ENCODE measurements around the gene ATP11A.

Gene ATP11A

DNA sequence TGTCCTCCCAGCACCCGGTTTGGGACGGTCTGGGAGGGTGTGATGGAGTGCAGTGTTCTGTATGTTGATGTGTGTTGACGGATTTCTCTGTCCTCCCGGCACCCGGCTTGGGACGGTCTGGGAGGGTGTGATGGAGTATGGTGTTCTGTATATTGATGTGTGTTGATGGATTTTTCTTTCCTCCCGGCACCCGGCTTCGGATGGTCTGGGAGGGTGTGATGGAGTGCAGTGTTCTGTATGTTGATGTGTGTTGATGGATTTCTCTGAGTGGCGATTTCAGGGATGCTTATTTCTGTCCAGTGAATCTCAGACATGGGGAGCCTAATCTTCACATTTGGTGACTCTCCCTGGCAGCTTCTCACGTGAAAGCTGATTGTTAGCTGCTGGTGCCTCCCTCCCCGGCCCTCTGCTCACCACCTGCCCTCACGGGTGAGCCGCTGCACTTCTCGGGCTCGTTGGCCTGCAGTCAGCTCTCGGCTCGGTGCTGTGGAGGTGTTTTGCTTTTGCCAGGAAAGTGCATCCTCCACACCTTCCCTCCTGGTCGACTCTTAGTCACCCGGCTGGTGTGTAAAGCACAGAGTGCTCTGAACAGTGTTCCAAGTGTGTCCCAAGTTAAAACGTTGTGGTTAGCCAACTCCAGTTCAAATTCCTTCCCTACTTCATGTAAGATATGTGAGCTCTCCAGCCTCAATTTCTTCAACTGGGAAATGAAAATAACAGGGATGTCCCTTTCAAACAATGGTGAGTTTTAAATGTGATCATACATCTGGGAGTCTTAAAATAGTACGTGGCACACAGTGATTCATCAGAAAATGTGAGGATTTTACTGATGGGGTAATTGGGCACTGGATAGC lies 54.6 kb downstream of the ATP11A start:
- no peak for DNase-seq

DNA sequence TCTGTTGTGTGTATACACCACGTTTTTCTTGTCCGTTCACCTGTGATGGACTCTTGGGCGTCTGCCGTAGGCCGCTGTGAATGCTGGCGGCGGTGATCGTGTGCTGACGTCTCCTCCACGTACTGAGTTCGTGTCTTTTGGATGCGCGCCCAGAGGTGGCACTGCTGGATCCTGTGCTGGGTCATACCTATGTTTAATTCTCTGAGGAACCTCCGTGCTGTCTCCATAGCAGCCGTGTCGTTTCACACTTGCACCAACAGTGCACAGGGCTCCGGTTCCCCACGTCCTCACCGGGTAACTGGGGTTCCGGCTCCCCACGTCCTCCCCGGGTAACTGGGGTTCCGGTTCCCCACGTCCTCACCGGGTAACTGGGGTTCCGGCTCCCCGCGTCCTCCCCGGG lies 56.2 kb downstream of the ATP11A start:
- no peak for DNase-seq

DNA sequence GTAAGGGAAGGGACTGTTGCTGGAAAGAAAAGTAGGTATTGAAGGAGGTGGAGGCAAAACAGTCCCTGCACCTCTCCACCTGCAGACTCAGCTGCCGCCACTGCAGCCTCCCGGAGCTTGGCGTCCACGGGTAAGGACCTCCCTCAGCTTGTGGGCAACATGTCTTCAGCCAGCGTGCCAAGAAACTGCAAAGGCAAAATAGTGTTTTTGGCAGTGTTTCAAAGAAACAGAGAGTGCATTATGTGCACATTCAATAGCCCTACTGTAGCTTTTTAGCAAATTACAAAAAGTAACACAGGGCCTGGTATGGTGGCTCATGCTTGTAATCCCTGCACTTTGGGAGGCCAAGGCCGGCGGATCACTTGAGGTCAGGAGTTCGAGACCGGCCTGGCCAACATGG lies 57.4 kb downstream of the ATP11A start:
- no peak for DNase-seq

DNA sequence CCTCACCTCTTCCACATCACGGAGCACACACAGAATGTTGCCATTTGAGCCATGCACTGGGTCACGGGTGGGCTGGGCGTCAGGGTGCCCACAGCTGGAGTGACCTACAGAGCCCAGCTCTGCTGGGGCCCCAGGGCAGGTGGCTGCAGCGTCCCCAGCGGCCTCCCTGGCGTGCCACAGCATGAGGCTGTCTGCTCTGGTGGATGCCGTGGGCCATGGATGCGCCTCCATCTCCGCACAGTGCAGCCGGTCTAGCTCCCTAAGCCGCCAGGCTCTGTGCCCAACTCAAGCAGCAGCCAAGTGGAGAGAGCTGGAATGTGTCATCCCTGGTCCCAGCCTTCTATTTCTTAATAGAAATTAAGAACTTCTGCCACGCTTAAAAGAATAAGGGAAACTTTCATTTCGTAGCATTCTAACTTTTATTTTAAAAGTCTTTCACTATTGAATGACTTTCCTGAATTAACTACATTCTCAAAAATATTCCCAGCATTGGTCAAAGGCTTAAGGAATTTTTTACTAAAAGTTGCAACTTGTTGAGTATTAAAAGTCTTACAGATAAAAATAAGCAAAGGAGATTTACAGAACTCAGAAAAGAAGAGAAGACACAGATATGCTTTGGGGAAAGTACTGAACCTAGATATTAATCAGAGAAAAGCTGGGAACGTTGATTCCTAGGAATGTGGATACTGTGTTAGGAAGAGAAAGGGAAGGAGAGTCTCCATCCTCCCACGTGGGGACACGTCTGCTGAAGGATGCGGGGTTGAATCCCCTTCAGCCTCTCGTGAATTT lies 59.3 kb downstream of the ATP11A start:
- DNase-seq = no peak

DNA sequence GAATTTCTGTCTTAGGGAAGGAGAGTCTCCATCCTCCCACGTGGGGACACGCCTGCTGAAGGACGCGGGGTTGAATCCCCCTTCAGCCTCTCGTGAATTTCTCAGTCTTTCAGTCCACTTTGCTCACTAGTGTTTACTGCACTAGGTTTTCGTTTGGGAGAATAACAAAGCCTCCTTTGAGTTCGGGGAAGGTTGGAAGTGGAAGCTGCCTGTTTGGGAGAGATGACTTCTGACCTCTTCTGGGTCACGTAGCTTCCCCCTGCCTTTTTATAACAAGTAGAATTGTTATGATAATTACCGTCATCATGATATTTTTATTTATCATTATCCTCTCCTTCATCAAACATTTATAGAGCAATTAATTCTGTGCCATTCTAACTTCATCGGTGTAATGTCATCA lies 60.7 kb downstream of the ATP11A start:
- no peak for DNase-seq

DNA sequence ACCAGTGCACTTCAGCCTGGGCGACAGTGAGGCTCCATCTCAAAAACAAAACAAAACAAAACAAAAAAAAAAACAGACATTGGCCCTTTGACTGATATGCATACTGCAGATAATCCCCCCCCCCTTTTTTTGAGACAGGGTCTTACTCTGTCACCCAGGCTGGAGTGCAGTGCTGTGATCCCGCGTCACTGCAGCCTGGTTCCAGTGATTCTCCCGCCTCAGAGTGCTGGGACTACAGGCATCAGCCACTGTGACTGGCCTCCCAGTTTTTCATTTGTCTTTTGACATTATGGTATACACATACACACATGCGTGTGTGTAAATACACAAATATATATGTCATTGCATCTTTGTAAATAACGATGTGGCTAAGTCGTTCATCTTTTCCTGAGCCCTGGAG lies 61.8 kb downstream of the ATP11A start:
- DNase-seq = no peak

DNA sequence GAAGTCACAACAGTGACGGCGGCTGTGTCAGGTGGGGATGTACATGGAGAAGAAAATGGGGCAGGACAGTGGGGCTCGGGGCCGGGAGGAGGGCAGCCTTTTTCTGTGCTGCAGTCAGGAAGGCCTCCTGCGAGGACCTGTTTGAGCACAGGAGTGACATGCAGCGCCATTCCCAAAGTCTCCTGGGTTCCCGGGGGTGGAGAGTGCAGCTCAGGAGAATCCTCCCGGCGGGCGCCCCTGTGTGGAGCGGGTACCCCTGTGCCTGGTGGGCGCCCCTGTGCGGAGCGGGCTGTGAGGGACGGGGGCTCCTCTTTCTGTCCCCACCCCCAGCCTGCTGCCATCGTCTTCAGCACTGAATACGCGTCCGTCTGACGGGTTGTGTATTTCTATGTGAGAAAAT lies 62.4 kb downstream of the ATP11A start:
- no peak for DNase-seq

DNA sequence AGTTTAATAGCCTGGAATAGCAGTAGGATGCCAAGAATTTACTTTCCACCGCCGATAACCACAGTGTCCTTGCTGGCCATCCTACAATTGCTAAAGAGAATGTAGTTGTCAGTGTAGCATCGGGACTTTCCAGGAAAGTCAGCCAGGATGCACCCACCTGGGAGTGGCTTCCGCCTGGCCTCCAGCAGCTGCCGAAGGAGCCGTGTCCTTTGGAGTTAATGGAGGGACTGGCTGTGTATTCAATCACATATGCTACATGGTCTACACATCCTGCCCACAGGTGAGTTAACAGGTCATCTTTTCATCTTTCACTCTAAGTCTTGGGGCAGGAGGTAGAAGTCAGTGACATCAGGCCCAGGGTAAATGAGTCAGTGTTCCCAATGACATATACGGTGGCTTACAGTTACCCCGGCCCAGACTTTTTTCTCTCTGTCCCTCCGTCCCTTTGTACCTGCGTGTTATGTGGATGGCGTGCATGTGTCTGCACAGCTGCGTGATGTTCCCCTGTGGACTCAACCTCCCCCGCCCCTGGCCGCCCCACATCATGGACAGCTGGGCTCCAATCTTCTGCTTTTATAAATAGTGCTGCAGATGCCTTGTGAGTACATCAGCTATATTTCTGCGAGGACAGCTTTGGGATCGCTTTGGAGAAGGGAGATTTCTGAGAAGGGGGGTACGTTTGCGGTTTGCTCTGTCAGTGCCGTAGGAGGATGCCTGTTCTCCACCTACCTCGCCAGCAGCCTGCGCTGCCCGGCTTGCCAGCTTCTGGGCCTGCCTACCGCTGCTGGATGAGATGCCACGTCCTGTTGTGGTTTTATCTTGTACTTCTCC lies 63.1 kb downstream of the ATP11A start:
- peak in 1 of 5 experiments; percentile 50 for DNase-seq

DNA sequence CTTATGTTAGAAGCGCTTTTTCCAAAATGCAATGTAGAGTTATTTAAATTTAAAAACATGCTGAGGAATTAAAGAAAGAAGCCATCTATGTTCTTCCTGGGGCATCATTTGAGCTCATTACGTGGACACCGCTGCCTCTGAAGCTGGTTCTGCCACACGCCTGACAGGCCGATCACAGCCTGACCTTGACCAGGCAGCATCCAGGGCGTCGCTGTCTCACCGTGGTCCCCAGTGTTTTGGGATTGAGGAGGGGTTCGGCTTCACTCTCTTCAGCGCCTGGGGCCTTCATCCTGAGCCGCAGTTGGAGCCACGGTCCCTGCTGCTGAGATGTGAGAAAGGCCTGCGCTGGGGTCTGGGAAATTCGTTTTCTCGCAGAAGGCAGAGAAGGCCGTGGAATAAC lies 64.0 kb downstream of the ATP11A start:
- DNase-seq = no peak

DNA sequence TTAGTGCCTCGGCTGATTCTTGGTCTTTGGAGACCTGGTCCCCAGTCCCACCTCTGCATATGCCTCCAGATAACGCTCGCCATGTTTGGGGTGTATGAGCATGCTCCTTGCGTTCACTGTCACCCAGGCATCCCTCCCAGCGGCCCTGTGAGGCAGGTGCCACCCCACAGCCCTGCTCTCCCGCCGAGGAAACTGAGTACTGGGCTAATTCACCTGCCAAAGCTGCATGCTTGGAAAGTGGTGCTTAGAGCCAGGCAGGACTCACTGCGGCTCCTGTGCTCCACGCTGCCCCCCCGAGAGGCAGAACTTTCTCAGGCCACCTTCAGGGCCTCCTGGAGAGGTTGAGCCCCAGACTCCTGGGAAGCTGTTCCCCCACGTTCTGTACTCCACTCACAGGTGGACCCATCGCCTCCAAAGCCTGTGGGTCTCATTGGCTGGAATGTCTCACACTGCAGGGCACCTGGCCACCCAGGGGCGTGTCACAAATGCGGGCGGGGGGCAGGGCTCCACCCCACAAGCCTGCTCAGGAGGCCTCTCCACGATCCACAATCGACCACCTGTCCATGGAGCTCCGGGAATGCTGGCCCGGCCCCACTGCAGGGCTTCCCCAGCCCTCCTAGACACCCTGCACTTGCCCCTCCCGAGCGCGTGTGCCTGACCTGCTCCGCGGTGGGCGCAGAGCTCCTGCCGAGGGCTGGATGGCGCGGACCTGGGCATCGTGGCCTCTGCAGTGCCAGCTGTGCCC lies 64.6 kb downstream of the ATP11A start:
- DNase-seq = no peak

DNA sequence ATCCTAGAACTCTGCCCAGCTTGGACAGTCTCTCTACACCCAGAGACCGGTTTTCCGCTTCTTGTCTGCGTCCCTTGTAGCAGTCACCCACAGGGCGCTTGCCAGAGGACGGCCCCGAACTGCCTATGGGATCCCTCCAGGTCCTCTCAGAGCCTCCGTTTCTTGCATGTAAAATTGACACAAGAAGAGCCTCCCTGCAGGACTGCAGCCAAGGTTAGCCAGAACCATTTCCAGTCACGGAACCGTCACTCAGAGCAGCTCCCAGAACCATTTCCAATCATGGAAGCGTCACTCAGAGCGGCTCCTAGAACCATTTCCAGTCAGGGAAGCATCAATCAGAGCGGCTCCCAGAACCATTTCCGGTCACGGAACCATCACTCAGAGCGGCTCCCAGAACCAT lies 65.5 kb downstream of the ATP11A start:
- DNase-seq = no peak

DNA sequence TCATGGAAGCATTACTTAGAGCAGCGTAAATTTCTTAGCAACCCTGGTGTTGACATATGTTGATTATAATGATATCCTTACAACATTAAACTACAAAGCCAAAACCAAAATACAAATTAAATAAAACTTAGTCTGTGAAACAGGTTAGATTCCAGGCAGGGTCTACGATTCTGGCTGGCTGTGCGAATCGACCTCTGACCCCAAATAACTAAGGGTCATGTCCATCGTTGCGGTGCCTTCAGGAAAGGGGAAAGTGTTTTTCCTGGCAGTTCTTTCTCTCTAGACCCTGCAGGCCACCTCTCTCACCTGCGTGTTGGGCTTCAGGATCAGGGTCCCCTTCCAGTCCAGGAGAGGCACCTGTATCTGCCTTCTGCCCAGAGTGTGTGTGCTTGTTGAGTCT lies 66.2 kb downstream of the ATP11A start:
- DNase-seq = no peak

DNA sequence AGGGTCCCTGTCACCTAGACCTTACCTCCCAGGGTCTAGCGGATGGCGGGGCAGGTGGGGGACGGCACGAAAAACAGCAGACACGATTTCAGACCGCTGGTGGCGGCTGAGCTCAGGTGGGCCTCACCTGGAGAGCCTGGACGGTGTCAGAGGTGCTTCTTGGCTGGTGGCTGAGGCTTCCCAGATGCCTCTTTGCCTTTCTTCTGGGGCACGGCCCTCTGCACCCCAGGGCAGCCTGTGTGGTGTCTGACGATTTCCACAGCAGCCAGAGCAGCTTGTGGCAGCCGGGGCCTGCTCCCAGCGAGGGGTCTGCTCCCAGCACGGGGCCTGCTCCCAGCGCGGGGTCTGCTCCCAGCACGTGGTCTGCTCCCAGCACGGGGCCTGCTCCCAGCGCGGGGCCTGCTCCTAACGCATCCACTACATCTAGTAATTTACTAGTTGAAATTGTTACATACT lies 66.7 kb downstream of the ATP11A start:
- DNase-seq = no peak

DNA sequence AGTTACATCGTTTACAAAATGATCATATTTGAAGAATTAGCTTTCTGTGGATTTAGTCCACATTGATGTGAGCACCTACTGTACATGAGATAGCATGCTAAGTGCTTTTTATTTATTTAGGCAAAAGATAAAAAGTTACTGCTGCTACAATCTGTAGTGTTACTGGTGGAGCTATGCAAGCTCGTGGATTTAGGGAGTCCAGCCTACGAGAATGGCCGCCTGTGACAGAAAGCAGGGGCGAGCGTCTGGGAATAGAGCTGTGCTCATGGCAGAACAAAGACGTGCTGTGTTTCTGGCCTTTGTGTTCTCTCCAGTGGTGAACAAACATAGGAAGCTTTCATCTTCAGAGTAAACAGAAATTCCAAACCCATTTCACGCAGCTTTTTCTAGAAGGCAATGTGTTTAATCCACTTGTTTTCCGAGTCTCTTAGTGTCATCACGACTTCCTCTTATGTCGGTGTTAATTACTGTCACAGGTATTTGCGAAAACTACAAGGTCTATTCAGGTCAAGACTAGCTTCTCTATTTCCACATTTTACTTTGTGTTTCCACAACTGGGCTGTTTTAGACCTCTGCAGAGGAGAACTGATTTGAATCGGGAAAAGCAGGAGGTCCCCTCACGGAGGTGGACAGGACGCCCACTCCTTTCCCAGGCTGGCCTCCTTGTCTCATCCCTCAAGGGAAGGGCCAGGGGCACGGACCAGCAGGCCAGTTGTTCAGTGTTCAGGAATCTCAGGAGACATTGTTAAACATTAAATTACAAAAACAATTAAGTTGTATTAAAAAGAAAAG lies 67.3 kb downstream of the ATP11A start:
- DNase-seq = no peak

DNA sequence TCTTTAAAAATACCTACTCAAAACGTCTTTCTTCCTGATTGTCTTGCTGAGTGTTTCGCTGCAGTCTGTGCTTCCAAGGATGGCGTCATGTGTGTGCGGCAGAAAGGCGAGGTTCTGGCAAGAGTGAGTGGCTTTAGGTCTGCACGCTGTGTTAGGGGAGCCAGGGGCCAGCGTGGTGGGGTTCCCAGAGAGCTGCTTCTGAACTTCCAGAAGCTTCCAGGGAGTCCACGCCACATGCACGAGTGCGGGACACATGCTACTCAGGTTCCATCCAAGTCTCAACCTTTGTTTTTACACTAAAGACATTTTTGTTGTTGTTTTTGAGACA lies 67.9 kb downstream of the ATP11A start:
- no peak for DNase-seq

DNA sequence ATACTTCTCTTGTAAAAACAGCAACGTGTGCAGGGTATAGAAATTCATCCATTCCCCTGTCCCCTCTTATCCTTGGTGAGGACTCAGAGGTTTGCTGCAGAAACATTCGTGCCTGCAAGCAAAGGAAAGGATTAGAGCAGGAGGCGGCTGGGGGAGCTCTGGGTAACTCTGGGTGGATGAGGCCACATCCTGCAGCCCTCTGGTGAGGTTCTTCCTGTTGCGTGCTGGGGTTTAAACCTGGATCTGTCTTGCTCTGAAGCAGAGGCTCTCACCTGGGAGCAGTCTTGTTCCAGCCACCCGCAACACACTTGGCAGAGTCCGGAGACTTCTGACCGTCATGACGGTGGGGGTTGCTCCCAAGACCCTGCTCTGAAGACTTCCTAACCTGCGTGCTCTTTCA lies 69.2 kb downstream of the ATP11A start:
- DNase-seq = no peak

DNA sequence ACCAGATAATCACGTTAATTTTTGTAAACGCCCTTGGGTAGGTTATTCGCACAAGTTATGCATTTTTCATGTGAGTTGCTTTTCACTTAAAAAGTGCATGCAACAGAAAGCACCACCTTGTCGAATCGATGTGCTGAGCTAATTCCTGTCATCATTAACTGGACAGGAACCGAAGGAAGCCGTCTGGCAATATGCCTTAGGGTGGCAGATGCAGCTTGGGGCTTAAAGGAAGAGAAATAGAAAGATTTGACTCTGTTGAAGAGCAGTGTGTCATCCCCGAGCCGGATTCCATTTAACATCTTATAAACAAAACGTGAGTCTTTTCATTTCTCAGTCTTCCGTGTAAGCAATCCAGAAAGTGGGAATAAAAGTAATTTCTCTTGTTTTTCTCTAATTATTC lies 70.0 kb downstream of the ATP11A start:
- no peak for DNase-seq

DNA sequence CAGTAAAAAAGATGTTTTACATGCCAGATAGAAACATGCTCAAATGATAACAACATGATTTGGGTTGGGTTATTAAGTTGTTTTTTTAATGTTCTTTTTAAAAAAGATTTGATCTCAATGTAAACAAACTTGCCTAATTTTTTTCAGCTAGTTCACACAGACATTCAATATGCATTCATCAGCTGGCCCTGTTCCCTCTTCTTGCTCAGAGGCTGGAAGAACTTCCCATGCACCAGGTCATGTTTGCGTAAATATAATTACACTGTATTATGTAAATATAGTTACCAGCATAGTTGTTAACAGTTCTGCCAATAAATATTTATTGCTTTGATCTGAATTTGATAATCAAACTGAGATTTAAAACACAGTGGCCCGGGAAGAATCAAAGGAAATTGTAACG lies 70.6 kb downstream of the ATP11A start:
- no peak for DNase-seq

DNA sequence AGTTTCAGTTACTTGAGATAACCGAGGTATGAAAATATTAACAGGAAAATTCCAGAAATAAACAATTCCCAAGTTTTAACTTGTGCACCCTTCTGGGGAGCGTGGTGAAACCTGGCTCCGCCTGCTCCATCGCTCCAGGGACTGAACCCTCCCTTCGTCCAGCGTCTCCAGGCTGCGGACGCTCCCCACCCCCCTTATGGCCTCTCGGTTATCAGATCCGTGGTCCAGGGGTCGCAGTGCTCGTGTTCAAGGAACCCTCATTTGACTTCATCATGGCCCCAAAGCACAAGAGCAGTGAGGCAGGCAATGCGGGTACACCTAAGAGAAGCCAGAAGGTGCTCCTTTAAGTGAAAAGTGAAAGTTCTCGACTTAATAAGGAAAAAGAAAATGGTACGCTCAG lies 71.1 kb downstream of the ATP11A start:
- no peak for DNase-seq

DNA sequence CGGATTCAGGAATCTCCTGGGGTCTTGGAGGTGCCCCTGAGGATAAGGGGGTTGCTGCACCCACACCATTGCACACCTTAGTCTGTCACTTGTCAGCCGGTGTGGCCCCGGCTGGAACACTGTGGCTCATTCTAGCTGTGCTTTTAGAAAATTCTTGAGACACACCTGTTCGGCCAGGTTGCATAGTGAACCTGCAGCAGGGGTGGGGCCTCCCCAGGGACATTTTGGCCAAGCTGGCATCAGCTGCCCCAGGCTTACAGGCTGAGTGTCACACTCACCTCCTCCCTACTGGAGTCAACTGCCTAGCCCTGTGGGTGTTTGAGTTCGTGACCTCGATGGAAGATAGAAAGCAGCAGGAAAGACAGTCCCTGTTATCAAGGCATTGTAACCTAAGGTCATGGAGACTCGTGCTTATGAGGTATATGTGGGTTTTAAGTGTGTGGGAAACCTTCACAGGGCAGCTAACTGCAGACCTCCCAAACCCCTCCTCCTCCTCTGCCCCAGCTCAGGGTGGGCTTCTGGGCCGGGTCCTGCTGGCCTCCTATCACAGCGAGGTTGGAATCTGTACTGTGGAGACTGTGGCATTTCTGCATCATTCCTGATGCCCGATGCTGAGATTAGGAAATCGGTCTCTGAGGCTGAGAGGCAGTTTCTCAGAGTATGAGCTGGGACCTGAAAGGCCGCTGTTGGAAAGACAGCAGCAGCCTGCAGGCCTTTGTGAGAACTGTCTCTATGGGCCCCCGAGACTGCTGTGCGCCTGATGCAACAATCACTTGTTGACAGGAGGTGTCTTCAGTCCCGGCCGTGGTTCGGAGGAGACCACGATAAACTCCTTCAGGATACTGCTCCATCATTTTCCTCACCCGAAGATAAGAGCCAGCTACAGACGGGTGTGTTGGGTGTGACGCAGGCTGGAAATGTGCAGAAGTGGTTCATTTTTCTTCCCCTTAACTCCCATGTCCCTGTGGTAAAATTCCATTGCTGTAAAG lies 72.2 kb downstream of the ATP11A start:
- DNase-seq = no peak

DNA sequence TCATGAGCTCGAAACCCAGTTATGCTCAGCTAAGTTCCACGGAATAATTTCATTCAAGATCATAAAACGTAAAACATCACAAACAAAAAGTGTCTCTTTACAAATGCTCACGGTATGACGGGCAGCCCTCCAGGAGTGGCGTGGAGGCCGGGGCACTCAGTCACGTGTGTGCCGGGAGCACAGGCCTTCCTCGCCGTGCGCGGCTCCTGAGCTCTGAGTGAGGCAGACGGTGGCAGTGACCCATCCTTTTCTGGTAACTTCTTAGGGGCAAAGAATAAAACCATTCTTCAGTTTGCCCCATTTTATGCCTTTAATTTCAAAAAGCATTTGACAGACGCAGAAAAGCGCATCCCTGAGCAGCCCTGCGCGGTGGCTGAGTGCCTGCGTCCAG lies 72.8 kb downstream of the ATP11A start:
- no peak for DNase-seq

All from T-helper 2 cell (primary cell).